Adipose tissue (tissue), 3 donors: ENCODE results near the gene MCF2L2. TPM values are rescaled to one million over a fixed set of nuclear protein-coding genes. Genes with fewer than 3 reads are reported as not detected.
"Not testable (repeated sequence)": the region's sequence is repeated elsewhere in the genome, so short reads cannot be mapped to it uniquely, and the experiment has no call there.

Source experiments
- H3K27ac ChIP-seq: one replicate; pipeline ENCODE4 v1.5.1; 2013; ENCODE audit warnings: low read depth, low read length
- WGBS, 3 donors: extraction: QIAGEN DNeasy Blood & Tissue Kit; methylation state at CpG; one replicate each; pipeline ENCODE4 v1.1.7; 2013; 5-methylcytosine and 5-hydroxymethylcytosine counted together
- polyA plus RNA-seq, 3 donors: library from polyadenylated mRNA; stranded (reverse); fragments of 200-250 nt; gene quantifications; one replicate each; pipeline ENCODE4 v1.2.3, GENCODE V29; 2013
- donor health status: healthy with polysubstance abuse.
- donor health status: Bipolar disorder and iron deficiency.
- donor health status: healthy.

MCF2L2 gene
- polyA plus RNA-seq, 3 donors: 0.06 to 0.22 (median 0.12) TPM

DNA sequence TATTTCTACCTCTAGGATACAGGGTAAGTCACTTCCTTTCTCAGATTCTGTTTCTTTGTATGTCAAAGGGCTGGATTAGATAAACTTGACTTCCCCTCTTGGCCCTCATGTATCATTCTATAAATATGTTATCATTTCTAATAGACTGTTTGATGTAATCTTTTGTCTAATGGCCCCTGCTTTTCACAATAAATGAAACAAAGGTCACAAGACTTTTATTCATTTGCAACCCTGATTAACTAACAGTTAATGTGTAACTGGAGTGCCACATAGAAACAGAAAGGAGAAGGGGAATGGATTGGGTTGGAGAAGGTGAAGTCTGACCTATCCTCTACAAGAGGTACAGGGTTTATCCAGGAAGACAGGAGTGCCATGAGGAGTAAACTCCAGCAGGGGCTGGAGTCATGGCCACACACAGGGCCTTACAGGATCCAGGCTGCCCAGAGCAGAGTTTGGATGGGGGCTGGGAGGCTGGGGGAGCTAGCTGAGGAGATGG, 183.4 kb downstream of the MCF2L2 start:
- H3K27ac ChIP-seq: no peak overlapping the region

DNA sequence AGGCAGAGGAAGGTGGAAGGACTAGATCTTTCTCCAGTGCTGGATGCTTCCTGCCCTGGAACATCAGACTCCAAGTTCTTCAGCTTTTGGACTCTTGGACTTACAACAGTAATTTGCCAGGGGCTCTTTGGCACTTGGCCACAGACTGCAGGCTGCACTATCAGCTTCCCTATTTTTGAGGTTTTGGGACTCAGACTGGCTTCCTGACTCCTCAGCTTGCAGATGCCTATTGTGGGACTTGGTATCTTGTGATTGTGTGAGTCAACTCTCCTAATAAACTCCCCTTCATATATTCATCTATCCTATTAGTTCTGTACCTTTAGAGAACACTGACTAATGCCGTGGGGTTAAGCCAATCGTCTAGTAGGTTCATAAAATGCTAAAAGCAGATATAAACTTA, 184.2 kb downstream of the MCF2L2 start:
- no peak overlapping the region for H3K27ac ChIP-seq
- WGBS, 3 donors: 53 to 88% (median 56%) methylated on average over 2 of the region's 2 CpGs

DNA sequence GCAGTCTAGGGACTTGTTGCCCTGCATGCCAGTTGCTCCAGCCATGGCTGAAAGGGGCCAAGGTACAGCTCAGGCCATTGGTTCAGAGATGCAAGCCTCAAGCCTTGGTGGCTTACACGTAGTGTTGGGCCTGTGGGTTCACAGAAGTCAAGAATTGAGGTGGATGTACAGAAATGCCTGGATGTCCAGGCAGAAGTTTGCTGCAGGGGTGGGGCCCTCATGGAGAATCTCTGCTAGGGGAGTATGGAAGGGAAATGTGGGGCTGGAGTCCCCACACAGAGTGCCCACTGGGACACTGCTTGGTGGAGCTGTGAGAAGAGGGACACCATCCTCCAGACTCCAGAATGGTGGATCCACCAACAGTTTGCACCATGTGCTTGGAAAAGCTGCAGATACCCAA, 186.0 kb downstream of the MCF2L2 start:
- WGBS, 3 donors: 71 to 92% (median 83%) methylated on average over 1 of the region's 1 CpG
- H3K27ac ChIP-seq: no peak overlapping the region

DNA sequence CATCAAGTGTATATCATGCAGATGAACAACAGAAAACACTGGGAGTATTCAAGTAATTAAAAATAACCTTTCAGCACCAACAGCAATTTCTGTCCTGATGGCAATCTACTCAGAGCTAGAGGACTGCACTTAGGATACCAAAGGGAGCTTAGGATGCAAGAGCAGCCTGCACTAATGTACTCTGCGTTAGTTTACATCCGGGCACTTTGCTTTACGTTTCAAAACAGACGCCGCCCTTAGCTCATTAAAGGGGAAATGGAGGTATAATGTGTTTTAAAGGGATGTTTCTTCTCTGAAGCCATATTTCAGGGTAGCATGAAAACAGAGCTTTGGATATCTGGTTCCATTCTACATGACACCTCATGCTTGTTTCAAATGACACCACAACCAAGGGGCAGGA, 189.4 kb downstream of the MCF2L2 start:
- no peak overlapping the region for H3K27ac ChIP-seq
- 47 to 67% (median 65%) methylated on average over 5 of the region's 5 CpGs for WGBS, 3 donors

DNA sequence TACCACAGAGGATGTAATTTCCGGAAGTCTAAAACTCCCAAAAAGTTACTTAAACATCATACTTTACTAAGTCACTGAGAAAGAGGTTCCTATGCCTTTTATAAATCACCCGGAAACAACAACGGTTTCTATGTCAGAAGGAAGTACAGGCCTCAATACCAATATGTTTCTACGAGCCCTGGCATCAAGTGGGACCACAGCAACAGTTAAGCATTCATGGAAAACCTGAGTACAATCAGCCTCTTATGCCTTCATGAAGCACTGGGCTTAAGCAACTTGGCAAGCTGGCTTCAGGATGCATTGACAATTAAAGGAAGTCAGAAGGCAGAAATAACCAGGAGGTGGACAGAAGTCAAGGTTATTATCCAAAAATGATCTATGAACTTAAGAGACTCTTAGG, 194.5 kb downstream of the MCF2L2 start:
- WGBS, 3 donors: 36 to 54% (median 38%) methylated on average over 4 of the region's 4 CpGs

DNA sequence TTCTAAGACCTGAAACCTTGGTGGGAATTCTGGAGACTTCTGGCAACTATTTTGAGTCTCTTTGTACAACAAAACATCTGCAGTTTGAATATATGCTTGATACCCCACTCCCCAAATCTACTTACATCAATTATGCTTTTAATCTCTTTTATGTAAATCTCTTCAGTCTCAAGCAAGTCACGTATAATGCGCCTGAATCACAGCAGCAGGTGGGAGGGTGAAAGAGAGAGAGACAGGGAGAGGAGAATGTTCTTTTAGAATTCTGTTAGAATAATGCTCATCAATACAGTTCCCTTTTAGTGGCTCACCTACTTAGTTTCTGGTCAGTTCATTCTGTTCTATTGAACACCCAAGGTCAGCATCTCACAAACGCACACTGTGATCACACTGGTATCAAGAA, 197.6 kb downstream of the MCF2L2 start:
- H3K27ac ChIP-seq: no peak overlapping the region
- WGBS, 3 donors: 92 to 94% (median 92%) methylated on average over 3 of the region's 3 CpGs

More for the DNA sequence above, 194.5 kb downstream of the MCF2L2 start:
- no peak overlapping the region for H3K27ac ChIP-seq

DNA sequence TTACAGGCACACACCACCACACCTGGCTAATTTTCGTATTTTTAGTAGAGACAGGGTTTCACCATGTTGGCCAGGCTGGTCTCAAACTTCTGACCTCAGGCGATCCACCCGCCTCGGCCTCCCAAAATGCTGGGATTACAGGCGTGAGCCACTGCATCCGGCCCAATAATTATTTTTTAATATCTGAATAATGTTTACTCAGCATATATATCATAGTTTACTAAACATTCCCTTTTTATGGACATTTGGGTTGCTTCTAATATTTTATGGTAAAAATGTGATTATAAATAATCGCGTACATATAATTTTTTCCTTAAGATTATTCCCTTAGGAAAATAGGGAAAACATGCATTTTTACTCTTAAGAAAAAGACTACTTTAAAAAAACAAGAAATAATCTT, 198.2 kb downstream of the MCF2L2 start:
- not testable (repeated sequence) for H3K27ac ChIP-seq
- WGBS, 3 donors: 92 to 96% (median 95%) methylated on average over 8 of the region's 8 CpGs

DNA sequence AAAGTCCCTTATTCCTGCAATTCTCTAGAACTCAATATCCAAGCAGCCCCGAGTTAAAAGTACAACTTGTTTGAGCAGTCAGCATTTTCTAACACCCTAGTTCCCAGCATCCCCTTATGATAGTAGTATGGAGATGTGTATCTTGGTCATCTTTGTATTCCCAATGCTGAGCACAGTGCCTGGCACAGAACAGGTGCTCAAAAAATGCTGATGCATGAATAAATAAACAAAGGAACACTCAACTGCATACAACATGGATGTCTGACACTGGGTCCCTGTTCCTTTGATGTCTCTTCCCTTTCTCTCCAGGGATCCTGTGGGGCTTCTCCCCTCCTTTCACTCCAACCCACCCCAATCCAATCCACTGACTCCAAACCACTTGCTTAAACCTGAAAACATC, 199.2 kb downstream of the MCF2L2 start:
- no peak overlapping the region for H3K27ac ChIP-seq
- WGBS, 3 donors: 85 to 91% (median 88%) methylated on average over 1 of the region's 1 CpG

DNA sequence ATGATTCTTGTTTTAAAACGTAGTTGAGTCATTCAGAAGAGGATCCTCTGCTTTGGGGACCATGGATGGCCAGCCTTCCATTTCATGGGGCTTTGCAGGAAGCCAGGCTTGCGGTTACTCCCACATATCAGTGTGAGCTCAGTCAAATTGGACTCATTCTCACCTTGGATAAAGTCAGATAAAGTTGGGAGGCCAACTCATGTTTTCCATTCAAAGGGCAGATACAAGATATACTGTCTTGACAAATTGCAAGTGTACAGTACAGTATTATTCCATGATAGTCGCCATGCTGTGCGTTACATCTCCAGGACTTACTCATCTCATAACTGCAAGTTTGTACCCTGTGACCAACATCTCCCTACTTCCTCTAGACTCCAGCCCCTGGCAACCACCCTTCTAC, 200.8 kb downstream of the MCF2L2 start:
- WGBS, 3 donors: 92 to 95% (median 93%) methylated on average over 4 of the region's 4 CpGs
- H3K27ac ChIP-seq: no peak overlapping the region

DNA sequence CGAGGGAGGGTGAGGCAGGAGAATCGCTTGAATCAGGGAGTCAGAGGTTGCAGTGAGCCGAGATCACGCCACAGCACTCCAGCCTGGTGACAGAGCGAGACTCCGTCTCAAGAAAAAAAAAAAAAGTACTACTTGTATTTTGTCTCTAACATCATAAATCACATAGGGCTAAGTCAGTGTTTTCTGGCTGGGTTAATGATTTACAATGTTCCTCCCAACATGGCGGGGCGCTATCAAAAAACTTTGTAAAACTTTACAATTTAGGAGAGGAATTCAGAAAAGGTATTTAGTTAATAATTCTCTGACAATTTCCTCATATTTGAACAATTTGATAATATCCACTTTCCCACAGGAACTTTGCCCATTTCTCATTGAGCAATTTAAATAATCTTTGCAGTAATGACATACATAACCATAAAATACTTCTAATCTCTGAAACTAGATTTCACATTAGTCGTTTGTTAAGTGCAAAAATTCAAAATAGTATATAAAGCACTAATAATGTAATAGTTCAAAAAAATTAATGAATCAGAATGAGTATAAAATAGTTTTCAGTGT, 202.0 kb downstream of the MCF2L2 start:
- H3K27ac ChIP-seq: no peak overlapping the region
- WGBS, 3 donors: 63 to 88% (median 74%) methylated on average over 9 of the region's 9 CpGs

DNA sequence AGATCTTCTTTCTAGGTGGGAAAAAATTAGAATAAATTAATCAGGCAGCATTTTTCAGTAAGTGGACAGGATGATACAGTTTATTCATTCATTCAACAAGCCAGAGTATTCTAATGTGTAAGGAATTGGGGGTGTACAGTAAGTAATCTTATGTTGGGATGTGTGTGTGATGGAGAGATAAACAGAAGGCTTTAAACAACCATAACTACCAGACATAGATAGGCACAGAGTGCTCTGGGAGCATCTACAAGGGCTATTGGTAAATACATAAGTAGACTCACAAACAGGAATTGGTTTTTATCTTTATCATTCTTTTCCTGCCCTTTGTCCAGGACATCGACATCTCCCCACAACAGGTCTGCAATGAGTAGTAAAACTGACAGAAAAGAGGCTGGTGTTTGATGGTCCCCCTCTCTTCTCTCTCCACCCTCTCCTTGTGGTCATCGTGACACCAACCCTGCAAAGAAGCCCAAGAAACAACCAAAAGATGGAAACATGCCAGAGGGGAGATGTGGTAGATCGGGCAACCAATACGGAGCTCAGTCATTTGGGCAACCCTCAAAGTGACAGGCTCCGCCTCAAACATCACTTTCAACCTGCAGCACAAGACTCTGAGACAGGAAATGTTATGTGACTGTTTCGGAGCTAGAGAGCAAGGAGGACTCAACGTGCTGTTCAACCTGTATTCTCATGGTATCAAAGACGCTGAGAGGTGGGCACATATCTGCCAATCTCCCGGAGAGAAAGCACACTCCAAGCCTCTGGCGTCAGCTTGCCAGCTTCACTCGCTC, 204.0 kb downstream of the MCF2L2 start:
- WGBS, 3 donors: 60 to 81% (median 61%) methylated on average over 11 of the region's 11 CpGs
- no peak overlapping the region for H3K27ac ChIP-seq

DNA sequence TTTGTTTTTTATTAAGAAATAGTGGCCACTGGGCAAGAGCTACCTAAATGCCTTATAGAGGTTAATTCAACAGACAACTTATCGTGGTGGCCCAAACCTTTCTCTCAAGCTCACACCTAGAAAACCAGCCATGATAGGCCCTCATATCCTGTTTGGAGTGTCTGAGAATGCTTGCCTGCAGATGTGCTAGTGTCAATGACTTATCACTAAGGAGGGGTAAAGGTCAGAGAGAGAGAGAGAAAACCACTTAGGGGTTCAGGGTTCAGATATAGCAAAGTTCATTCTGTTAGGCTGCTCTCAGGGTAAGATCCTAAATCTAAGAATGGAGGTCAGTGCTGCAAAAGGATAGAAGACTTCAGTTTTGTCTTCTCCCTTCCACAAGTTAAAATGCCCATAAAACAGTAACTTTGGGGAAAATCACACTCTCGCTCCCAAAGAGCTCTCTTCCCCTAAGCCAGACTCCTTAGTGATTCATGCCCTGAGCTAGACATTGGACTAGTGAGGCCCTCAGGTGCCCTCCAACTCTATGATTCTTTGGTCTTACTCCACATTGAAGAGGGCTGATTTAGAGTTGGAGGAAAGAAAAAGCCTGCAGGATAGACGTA, 205.7 kb downstream of the MCF2L2 start:
- WGBS, 3 donors: 94 to 97% (median 96%) methylated on average over 3 of the region's 3 CpGs
- no peak overlapping the region for H3K27ac ChIP-seq

DNA sequence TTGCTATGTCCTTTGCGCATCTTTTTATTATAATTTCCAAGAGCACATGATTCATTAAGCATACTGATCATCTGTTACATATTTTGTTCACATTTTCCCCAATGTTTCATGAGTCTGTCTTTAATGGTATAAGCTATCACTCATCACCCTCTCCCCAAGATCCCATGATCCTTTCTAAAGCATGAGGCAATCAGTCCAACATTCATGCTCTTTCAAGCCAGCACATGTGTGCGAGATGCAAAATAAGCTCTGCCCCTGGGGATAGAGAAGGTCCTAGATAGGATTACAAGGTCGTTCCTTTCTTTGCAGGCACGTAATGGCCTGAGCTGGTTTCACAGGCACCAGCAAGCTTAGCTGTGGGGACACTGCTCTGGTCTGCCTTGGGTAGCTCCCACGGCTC, 207.6 kb downstream of the MCF2L2 start:
- 74 to 83% (median 77%) methylated on average over 5 of the region's 5 CpGs for WGBS, 3 donors
- H3K27ac ChIP-seq: no peak overlapping the region

DNA sequence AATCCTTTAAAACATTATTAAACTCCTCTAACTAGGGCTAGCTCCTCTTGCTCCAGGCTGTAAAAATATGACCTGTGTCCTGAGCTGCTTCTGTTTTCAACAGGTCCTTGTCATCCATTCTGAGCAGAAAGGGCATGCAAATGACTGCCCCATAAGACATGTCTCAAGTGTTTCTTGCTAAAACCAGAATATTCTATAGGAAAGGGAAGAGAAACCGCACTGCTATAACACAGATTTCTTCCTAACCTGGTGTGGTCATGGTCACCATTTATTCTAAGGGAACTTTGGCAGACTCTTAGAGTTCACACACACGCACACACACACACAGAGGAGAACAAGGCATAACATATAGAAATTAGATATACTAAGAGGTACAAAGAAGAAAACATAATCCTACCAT, 209.6 kb downstream of the MCF2L2 start:
- no peak overlapping the region for H3K27ac ChIP-seq
- 67 to 84% (median 72%) methylated on average over 2 of the region's 2 CpGs for WGBS, 3 donors

DNA sequence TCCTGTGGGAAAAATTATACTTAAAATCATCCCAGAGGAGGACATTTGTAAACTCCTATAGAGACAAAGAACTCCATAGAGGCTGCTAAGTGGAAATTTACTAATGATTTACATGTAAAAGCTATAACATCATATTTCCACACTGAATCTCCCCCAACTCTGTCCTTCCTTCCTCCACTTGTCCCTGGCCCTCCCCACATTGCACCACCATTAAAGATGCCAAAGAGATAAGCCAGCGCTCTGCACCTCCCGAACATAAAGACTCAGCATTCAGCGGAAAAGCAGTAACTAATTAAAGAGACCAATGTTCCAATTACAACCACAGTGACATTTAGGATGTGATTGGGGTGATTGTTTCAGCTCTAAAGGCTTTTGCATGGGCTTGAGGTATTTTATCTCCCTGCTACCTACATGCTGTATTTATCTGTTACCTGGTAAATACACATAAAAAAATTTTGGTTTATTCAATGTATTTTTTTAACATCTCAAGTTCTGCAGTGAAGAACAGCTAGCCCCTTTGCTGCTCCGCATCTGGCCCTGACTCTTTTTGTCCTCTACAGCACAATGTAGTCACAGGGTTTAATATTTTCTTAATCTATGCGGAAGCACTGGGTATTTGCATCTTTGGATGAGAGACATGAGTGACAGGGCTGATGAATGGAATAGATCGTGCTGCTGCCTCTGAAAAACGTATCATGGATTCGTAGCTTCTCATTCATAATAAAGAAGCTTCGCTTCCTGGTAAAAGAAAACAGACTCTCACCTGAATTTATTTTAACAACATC, 210.7 kb downstream of the MCF2L2 start:
- 71 to 72% (median 71%) methylated on average over 9 of the region's 9 CpGs for WGBS, 3 donors
- no peak overlapping the region for H3K27ac ChIP-seq

DNA sequence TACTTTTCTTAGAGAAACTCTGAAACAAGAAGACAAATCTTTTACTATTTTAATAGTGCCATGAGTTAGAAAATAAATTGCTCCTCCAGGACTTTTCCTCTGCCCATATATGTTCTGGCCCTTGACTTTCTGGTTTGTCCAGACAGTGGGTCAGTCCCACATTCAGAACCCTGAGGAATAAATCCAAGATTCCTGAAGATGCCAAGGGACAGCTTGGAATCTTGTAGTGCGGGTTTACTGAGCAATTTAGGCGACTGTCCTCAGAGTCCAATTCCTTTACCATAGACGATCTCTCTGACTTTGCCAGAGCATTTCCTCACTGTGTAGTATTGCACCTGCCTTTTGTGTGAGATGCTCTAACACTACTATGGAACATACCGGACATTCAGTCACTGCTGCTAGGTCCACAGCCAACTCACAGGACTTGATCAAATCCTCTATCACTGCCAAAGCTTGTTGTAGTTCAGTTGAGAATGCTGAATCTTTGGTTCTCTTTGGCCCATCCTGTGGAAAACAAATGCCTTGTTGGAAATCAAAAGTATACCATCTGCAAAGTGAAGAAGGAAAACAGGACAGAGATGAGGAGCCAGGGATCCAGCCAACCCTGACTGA, 212.7 kb downstream of the MCF2L2 start:
- 76 to 89% (median 84%) methylated on average over 4 of the region's 4 CpGs for WGBS, 3 donors
- H3K27ac ChIP-seq: no peak overlapping the region

DNA sequence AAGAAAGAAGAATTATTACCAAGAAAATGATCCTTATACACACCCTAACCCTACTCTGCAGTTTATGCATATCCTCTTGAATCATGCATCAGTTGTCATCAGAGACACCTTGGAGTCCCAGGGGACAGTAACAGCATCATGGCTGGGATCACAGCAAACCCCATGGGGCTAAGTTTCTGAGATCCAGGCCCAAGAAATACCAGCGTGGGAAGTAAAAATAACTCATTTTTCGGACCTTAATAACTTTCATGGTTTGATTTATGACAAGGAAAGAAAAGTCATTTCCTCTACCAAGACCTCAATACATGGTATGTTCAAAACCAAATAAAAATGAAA, 214.2 kb downstream of the MCF2L2 start:
- 32 to 59% (median 41%) methylated on average over 2 of the region's 2 CpGs for WGBS, 3 donors
- H3K27ac ChIP-seq: no peak overlapping the region

DNA sequence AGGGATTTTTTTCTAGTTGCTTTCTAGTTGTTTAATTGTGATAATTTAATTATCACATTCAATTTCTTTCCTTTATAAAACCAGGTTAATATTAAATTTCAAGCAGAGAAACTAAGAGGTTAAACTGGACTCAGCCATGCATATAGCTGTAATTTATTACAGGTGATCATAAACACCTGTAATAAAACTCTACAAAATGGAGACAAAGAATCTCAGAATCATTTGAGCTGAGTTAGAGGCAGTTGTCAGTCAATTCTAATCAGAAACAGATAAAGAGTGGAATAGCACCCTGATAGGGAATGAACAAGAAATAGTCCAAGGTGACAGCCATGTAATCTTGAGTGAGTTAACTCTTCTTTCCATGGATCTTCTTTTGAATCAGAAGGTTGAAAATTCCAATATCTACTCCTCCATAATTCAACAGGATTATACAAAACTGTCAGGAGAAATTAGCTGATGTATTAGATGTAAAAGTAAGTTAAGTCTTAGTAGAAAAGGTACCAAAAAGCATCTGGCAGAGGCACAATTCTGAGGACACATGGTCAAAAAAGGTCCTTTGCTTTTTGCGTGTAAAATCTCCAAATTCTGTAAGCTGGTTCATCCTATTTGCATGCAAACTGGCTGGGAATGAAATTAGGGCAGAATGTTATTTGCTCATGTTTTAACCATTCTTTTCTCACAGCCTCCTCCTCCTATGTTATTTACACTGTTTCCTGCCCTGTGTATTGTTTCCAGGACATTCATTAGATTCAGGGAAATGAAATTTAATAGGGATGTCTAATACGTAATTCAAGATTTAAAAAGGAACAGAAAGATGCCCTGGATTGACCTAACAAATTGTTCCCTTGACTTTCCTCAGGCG, 214.8 kb downstream of the MCF2L2 start:
- WGBS, 3 donors: 61 to 75% (median 66%) methylated on average over 3 of the region's 3 CpGs
- no peak overlapping the region for H3K27ac ChIP-seq
